ENCODE data around the gene KCNQ5.

GRCh38 chr6:72987301-72987700 is 365.4 kb downstream of the KCNQ5 start:
- TF ChIP-seq CTCF (IDR thresholded peaks at IDR 0.05): no peak
- TF ChIP-seq POLR2A (IDR thresholded peaks at IDR 0.05): no peak
